DLD1 (cell line): ENCODE measurements around the gene HDAC3.

ENCODE experiments used
- in situ Hi-C: cut with HindIII; loops from 2 replicates; pipeline ENCODE4 v1.10.0; 2017; ENCODE audit warnings: low sequenced_read_pairs

The HDAC3 gene

DNA sequence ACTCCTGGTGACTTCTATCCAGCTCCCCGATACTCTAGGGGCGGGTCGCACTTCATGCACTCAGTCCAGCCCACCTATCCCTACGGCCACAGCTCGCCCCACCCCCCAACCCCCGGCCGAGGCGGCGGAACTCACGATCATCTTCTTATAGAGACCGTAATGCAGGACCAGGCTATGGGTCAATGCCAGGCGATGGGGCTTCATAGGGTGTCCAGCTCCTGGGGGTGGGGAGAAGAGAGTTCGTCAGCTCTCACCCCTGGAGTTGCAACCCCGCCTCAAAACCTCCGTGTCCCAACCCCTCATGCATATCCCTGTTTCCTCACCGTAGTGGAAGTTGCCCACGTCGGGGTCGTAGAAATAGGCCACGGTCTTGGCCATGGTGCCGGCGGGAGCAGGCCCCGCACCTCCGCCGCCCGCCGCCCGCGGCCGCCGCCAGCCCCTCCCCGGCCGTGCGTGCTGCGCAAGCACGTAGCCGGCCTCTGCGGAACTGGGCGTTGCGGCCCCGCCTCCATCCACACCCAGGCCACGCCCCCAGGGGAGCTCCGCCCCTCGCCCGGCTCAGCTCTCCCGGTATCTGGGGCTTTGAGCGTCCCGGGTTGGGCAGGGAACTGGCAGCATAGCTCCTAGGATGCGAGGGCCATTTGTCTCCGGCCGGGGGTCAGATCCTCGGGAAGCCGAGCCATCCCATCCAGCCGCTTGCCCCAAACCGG, at the start of gene HDAC3, which contains the start of gene RELL2:
TSS of gene HDAC3 (minus strand) at position 437 of the 710 bp plus-strand sequence. CDS start at position 378, 59 bp downstream.
TSS of gene RELL2 (plus strand) at position 585 of the 710 bp plus-strand sequence. CDS start 1,229 bp downstream, outside the sequence.
- in situ Hi-C loops, result no loop called here

- in situ Hi-C loops, result no loop called here
Observed at GRCh38 chr5:141685591-141685990, 48.9 kb upstream of the HDAC3 start.

- in situ Hi-C loops, result no loop called here
Observed at GRCh38 chr5:141683596-141684141, 47.0 kb upstream of the HDAC3 start.

DNA sequence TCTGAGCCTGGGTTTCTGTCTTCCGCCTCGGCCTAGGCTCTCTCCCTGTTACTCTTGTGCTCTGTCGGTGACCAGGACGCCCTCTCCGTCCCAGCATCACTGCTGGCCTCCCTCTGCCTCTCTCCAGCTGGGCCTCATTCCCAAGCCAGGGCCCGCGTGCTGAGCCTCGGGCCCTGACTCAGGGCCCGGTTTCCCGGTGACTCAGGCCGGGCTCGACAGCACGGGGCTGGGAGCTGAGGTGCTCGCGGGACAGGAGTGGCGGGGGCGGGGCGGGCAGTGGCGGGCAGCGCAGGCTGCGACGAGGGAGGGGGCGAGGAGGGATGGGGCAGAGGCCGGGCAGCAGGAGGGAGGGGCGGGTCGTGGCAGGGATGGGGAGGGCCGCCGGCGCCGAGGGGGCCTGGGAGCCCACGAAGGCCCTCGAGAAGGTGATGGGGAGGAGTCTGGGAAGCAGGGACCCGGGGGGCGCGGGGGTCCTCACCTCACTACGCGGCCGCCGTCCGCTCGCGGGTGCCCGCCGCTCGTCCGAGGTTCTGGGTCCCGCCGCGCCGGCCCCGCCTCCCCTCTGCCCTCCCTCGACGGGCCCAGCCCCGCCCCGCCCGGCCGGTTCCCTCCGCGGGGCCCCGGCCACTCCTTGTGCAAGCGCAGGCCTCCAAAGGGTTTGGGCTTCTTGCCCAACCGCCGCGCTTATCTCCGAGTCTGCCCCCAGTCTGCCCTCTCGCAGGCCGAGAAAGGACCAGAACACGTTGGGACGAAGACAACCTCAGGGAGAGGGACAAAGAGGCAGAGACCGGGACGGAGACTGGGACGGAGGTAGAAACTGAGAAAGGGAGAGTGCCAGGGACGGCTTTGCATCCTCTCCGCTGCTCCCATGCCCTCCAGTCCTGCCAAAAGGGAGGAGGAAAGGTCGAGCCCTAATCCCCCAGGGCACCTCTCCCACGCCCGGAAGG, 45.3 kb upstream of the HDAC3 start, which contains the start of gene ARAP3:
TSS of gene ARAP3 (minus strand) at position 536 of the 947 bp plus-strand sequence. CDS start 1,744 bp downstream, outside the sequence.
- in situ Hi-C loops, result no loop called here

DNA sequence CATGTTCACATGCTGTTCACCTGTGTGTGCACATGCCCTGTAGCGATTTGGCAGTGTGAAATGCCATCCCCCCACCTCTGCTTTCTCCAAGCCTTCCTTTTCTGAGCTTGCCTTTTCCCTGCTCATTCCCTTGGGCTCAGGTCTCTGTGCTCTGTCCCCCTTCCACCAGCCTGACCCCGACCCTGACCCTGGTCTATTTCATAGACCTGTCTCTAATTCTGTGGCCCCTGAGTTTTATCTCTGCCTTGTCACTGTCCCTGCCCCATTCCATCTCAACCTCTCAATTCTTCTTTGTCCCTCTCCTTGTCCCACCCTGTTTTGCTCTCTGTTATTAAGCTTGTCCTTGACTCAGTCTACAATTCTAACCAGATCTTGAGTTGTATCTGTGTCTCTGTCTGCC, 44.6 kb upstream of the HDAC3 start:
- in situ Hi-C loops, result no loop called here

GRCh38 chr5:141680751-141681201, 44.1 kb upstream of the HDAC3 start:
- in situ Hi-C loops, result no loop called here

DNA sequence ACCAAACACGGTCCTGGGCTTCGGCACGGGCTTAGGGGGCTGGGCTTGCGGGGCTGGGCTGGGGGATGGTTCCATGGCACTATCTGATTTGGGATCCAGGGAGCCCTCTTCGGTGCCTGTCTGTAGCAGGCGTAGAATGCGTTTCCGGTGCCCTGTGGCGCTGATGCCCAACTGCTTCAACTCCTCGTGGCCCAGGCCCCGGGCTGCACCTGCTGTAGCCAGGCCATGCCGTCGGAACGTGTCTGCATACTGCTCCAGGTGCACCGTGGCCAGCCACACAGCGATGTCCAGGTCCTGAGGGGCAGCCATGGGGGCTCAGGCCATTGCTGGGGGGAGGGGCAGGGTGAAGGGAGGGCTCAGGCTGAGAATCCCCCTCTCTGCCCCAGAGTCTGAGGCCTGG, 43.5 kb upstream of the HDAC3 start:
- in situ Hi-C loops, result no loop called here

GRCh38 chr5:141677415-141677814, 40.8 kb upstream of the HDAC3 start:
- in situ Hi-C loops, result no loop called here

DNA sequence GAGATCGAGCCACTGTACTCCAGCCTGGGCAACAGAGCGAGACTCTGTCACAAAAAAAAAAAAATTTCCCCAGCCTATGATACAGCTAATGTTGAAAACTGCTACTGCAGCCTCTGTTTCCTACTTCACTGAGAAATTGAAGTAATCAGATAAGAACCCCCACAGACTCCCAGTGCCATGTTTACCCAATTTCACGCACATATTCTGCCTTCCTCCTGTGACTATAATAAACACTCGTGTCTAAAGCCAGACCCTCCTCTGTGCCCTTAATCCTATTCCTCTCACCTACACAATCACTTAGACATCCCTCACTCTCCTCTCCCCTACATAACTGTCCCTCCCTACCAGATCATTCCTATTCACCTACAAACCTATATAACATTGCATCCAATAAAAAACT, 39.0 kb upstream of the HDAC3 start:
- in situ Hi-C loops, result no loop called here

GRCh38 chr5:141674747-141675146, 38.1 kb upstream of the HDAC3 start:
- in situ Hi-C loops, result loop anchor here (25.0 kb wide), 1 partner anchor 463 kb away; no protein-coding TSS in a partner anchor

GRCh38 chr5:141672841-141673813, 36.5 kb upstream of the HDAC3 start:
- in situ Hi-C loops, result loop anchor here (25.0 kb wide), 1 partner anchor 464 kb away; no protein-coding TSS in a partner anchor

DNA sequence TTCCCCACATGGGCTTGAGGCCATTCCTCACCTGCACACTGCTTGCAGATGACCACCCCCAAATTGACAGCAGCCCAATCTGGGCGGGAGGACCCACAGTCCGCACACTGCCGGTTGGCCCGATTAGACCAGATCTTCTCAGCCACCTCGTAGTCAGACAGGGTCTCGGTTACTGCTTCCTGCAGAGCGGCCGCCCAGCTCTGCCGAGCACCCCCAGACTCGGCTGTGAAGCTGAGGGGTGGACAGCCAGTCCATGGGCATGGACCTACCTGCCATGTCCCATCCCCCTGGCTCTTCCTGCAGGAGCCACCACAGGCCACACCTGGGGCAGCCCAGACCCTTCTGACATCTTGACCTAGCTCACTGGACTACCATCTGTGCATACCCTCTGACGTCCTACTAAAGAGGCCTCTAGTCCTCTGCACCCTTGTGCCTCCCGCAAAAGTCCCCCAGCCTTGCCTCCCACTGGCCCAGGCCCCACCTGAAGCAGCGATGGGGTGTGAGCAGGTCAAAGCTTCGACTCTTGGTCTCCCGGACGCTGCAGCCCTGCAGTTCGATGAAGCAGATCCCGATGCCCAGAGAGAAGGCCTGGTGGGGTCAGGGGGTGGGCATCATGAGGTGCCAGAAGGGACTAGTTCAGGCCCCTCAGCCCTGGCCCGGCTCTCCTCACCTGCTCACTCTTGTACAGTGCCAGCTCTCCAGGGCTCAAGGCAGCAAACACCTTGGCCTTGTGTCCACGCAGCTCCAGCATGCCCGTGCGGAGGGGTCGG, 35.6 kb upstream of the HDAC3 start:
- in situ Hi-C loops, result loop anchor here (25.0 kb wide), 1 partner anchor 465 kb away; no protein-coding TSS in a partner anchor

GRCh38 chr5:141669520-141669919, 32.9 kb upstream of the HDAC3 start:
- in situ Hi-C loops, result loop anchor here (25.0 kb wide), 1 partner anchor 468 kb away; no protein-coding TSS in a partner anchor

- in situ Hi-C loops, result loop anchor here (25.0 kb wide), 1 partner anchor 469 kb away; no protein-coding TSS in a partner anchor
Observed at GRCh38 chr5:141668601-141669265, 32.1 kb upstream of the HDAC3 start.

- in situ Hi-C loops, result loop anchor here (25.0 kb wide), 1 partner anchor 471 kb away; no protein-coding TSS in a partner anchor
Observed at GRCh38 chr5:141665995-141666940, 29.6 kb upstream of the HDAC3 start.

GRCh38 chr5:141664733-141665461, 28.2 kb upstream of the HDAC3 start:
- in situ Hi-C loops, result loop anchor here (25.0 kb wide), 1 partner anchor 472 kb away; no protein-coding TSS in a partner anchor
